HCT116 (cell line): Measurements from ENCODE around the gene RILPL1.

Source experiments
- CTCF ChIP-seq, 3 experiments: fragments of 200-600 bp in 1 of 3; sonication (generic) in 1 of 3; IDR thresholded peaks in 2 of 3; conservative IDR thresholded peaks in 1 of 3; 2 replicates each; pipeline ENCODE4 v1.5.1; 2012 to 2017; ENCODE audit warnings: low read depth in 2 of 3, low read length in 2 of 3, antibody characterized with exemption in 1 of 3, borderline replicate concordance in 1 of 3, control low read depth in 1 of 3, mild to moderate bottlenecking in 1 of 3, mixed read lengths in 1 of 3, mixed run types in 1 of 3, moderate library complexity in 1 of 3; ENCODE audit not compliant: insufficient read depth in 1 of 3
- EZH2 ChIP-seq: fragments of 200-600 bp; sonication (generic); IDR thresholded peaks from 2 replicates; pipeline ENCODE4 v1.6.1; 2017; ENCODE audit warnings: antibody characterized with exemption, mixed run types
- EZH2phosphoT487 ChIP-seq: fragments of 200-600 bp; IDR thresholded peaks from 2 replicates; pipeline ENCODE4 v1.6.1; 2018; ENCODE audit warnings: antibody characterized with exemption, borderline replicate concordance
- POLR2A ChIP-seq: IDR thresholded peaks from 2 replicates; pipeline ENCODE4 v1.7.0; 2011; ENCODE audit warnings: borderline replicate concordance; ENCODE audit not compliant: insufficient read depth, insufficient read length; ENCODE audit errors: extremely low read depth
- RAD21 ChIP-seq: IDR thresholded peaks from 2 replicates; pipeline ENCODE4 v1.6.1; 2012; ENCODE audit warnings: low read depth, mild to moderate bottlenecking
- ZBTB33 ChIP-seq: IDR thresholded peaks from 2 replicates; pipeline ENCODE4 v1.6.1; 2011; ENCODE audit warnings: mild to moderate bottlenecking, low read length, moderate library complexity; ENCODE audit not compliant: insufficient replicate concordance; ENCODE audit errors: extremely low read depth
- TF ChIP-seq, protein P1 (sequence below): IDR thresholded peaks from 2 replicates; pipeline ENCODE4 v1.6.1; 2012; ENCODE audit warnings: low read depth
- TF ChIP-seq, protein P2 (sequence below): IDR thresholded peaks from 2 replicates; pipeline ENCODE4 v1.6.1; 2012

GRCh38 chr12:123453165-123453564, 80.4 kb downstream of the RILPL1 start:
- TF ChIP-seq CTCF (IDR thresholded peaks at IDR 0.05 in 2 of 3, conservative IDR thresholded peaks at IDR 0.05 in 1 of 3; ENCODE audit: borderline replicate concordance in 1 of 3, insufficient read depth in 1 of 3, low read depth in 2 of 3, low read length in 2 of 3), result no peak
- no peak for TF ChIP-seq POLR2A
- TF ChIP-seq, protein P1, sequence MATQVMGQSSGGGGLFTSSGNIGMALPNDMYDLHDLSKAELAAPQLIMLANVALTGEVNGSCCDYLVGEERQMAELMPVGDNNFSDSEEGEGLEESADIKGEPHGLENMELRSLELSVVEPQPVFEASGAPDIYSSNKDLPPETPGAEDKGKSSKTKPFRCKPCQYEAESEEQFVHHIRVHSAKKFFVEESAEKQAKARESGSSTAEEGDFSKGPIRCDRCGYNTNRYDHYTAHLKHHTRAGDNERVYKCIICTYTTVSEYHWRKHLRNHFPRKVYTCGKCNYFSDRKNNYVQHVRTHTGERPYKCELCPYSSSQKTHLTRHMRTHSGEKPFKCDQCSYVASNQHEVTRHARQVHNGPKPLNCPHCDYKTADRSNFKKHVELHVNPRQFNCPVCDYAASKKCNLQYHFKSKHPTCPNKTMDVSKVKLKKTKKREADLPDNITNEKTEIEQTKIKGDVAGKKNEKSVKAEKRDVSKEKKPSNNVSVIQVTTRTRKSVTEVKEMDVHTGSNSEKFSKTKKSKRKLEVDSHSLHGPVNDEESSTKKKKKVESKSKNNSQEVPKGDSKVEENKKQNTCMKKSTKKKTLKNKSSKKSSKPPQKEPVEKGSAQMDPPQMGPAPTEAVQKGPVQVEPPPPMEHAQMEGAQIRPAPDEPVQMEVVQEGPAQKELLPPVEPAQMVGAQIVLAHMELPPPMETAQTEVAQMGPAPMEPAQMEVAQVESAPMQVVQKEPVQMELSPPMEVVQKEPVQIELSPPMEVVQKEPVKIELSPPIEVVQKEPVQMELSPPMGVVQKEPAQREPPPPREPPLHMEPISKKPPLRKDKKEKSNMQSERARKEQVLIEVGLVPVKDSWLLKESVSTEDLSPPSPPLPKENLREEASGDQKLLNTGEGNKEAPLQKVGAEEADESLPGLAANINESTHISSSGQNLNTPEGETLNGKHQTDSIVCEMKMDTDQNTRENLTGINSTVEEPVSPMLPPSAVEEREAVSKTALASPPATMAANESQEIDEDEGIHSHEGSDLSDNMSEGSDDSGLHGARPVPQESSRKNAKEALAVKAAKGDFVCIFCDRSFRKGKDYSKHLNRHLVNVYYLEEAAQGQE, result no peak
- no peak for TF ChIP-seq ZBTB33
- TF ChIP-seq EZH2phosphoT487, result no peak
- no peak for TF ChIP-seq EZH2
- TF ChIP-seq, protein P2, sequence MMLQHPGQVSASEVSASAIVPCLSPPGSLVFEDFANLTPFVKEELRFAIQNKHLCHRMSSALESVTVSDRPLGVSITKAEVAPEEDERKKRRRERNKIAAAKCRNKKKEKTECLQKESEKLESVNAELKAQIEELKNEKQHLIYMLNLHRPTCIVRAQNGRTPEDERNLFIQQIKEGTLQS, result no peak
- no peak for TF ChIP-seq RAD21
